Measurements from ENCODE around the gene KCNAB2. TPM values are rescaled to one million over a fixed set of nuclear protein-coding genes. Genes with fewer than 3 reads are reported as not detected.

KCNAB2 gene
- total and polyA plus RNA-seq, 4 donors: 1.8 to 5.9 (median 4.5) TPM

GRCh38 chr1:6011946-6012258 is 33.8 kb upstream of the KCNAB2 start:
- Histone ChIP-seq H3K36me3 (ENCODE audit: control insufficient read depth in 4 of 4, insufficient read depth in 3 of 4, low read depth in 1 of 4, low read length in 3 of 4) (no peaks in the 10 kb centered on the region), H3K4me1 (ENCODE audit: control insufficient read depth in 4 of 4, insufficient read depth in 4 of 4, low read length in 3 of 4) (no peaks in the 10 kb centered on the region), H3K9ac (ENCODE audit: low read depth in 1 of 2, low read length in 2 of 2) (no peak overlapping the region), H3K27me3 (ENCODE audit: control insufficient read depth in 4 of 4, insufficient read depth in 4 of 4, low read length in 3 of 4) (no peaks in the 10 kb centered on the region), H3K4me3 (ENCODE audit: low read depth in 1 of 3, low read length in 3 of 3) (no peak overlapping the region), H3K9me3 (ENCODE audit: control insufficient read depth in 4 of 4, low read length in 3 of 4) (no peaks in the 10 kb centered on the region), H3K27ac (ENCODE audit: low read depth in 1 of 2, low read length in 2 of 2) (no peak overlapping the region)
- TF ChIP-seq ZBTB33 (IDR thresholded peaks at IDR 0.05) (no peak), ATF3 (IDR thresholded peaks at IDR 0.05) (no peak)
- WGBS: 89% methylated on average over 3 of the region's 3 CpGs
- DNase-seq (ENCODE audit: low spot score): no peak

GRCh38 chr1:6012529-6013318 is 33.0 kb upstream of the KCNAB2 start:
- Histone ChIP-seq H3K4me1 (ENCODE audit: control insufficient read depth in 4 of 4, insufficient read depth in 4 of 4, low read length in 3 of 4) (no peaks in the 10 kb centered on the region), H3K4me3 (ENCODE audit: low read depth in 1 of 3, low read length in 3 of 3) (no peak overlapping the region), H3K36me3 (ENCODE audit: control insufficient read depth in 4 of 4, insufficient read depth in 3 of 4, low read depth in 1 of 4, low read length in 3 of 4) (no peaks in the 10 kb centered on the region), H3K9me3 (ENCODE audit: control insufficient read depth in 4 of 4, low read length in 3 of 4) (no peaks in the 10 kb centered on the region), H3K9ac (ENCODE audit: low read depth in 1 of 2, low read length in 2 of 2) (no peak overlapping the region), H3K27me3 (ENCODE audit: control insufficient read depth in 4 of 4, insufficient read depth in 4 of 4, low read length in 3 of 4) (no peaks in the 10 kb centered on the region), H3K27ac (ENCODE audit: low read depth in 1 of 2, low read length in 2 of 2) (no peak overlapping the region)
- 80% methylated on average over 17 of the region's 17 CpGs for WGBS
- TF ChIP-seq ZBTB33 (IDR thresholded peaks at IDR 0.05) (no peak), RXRA (IDR thresholded peaks at IDR 0.05) (no peak), REST (IDR thresholded peaks at IDR 0.05) (no peak), MAX (IDR thresholded peaks at IDR 0.05) (no peak), EGR1 (IDR thresholded peaks at IDR 0.05; ENCODE audit: low read depth in 2 of 2) (no peak), TAF1 (conservative IDR thresholded peaks at IDR 0.05) (no peak), NR2F2 (IDR thresholded peaks at IDR 0.05) (no peak), ATF3 (IDR thresholded peaks at IDR 0.05) (no peak), CTCF (IDR thresholded peaks at IDR 0.05; ENCODE audit: low read depth, low read length, missing input control) (no peak), JUND (IDR thresholded peaks at IDR 0.05) (no peak), SP1 (IDR thresholded peaks at IDR 0.05) (no peak), RAD21 (IDR thresholded peaks at IDR 0.05) (no peak), FOXA2 (IDR thresholded peaks at IDR 0.05) (no peak), YY1 (IDR thresholded peaks at IDR 0.05) (no peak), FOXA1 (IDR thresholded peaks at IDR 0.05) (no peak), GABPA (IDR thresholded peaks at IDR 0.05 in 1 of 2, conservative IDR thresholded peaks at IDR 0.05 in 1 of 2) (no peak), HNF4A (conservative IDR thresholded peaks at IDR 0.05) (no peak)
- no peak for DNase-seq (ENCODE audit: low spot score)

Data from liver (tissue), 9 donors.